T-cell (primary cell): Measurements from ENCODE around the gene PRPSAP1. TPM values are rescaled to one million over a fixed set of nuclear protein-coding genes. Genes with fewer than 3 reads are reported as not detected.

Source experiments
- ATAC-seq, 4 experiments: fragments of 200-7000 bp in 3 of 4; fragments of 150-1000 bp in 1 of 4; cut with Tn5 transposase; replicated peaks in 1 of 4; 1 replicate in 3 of 4; 2 replicates in 1 of 4; pipeline ENCODE4 v1.10.0; 2021; ENCODE audit warnings: moderate library complexity in 3 of 4, mild to moderate bottlenecking in 2 of 4, moderate number of reproducible peaks in 1 of 4
- CTCF ChIA-PET, 2 donors: fragments of 300-600 bp; sonication (Branson Sonifier 250); formaldehyde crosslinking; loops; one replicate each; lab custom pipeline; 2022; ENCODE audit warnings: antibody characterized with exemption in 2 of 2; lab: Charles Lee
- POLR2A ChIA-PET, 2 donors: fragments of 300-600 bp; sonication (Branson Sonifier 250); formaldehyde crosslinking; loops; one replicate each; lab custom pipeline; 2022; ENCODE audit warnings: antibody characterized with exemption in 2 of 2; lab: Charles Lee
- DNase-seq, 35 experiments: peaks; one replicate each; pipeline versions ENCODE4 v3.0.0 to v3.0.0-alpha.2; 2013 to 2023
- H3K27ac ChIP-seq: one replicate; pipeline ENCODE4 v1.5.1; 2013; ENCODE audit warnings: low read length
- H3K27me3 ChIP-seq, 2 experiments: replicated peaks in 1 of 2; 1 replicate in 1 of 2; 2 replicates in 1 of 2; pipeline versions ENCODE4 v1.6.1 to v1.7.0; 2013; ENCODE audit warnings: low read length in 1 of 2, mixed read lengths in 1 of 2; ENCODE audit not compliant: control insufficient read depth in 2 of 2, insufficient read depth in 2 of 2; ENCODE audit errors: extremely low read depth in 1 of 2
- H3K36me3 ChIP-seq, 2 donors: 1 replicate in 1 of 2; 2 replicates in 1 of 2; pipeline versions ENCODE4 v1.6.1 to v1.7.0; 2013; ENCODE audit warnings: low read length in 1 of 2; ENCODE audit not compliant: control insufficient read depth in 2 of 2, insufficient read depth in 1 of 2; ENCODE audit errors: extremely low read depth in 1 of 2
- H3K4me1 ChIP-seq, 2 experiments: 1 replicate in 1 of 2; 2 replicates in 1 of 2; pipeline versions ENCODE4 v1.6.1 to v1.7.0; 2013; ENCODE audit warnings: low read length in 2 of 2, mixed read lengths in 1 of 2; ENCODE audit not compliant: insufficient read depth in 2 of 2, control insufficient read depth in 1 of 2; ENCODE audit errors: extremely low read depth in 1 of 2
- H3K4me3 ChIP-seq, 2 donors: 1 replicate in 1 of 2; 2 replicates in 1 of 2; pipeline versions ENCODE4 v1.5.1 to v1.7.0; 2013; ENCODE audit warnings: mild to moderate bottlenecking in 2 of 2, low read length in 1 of 2, moderate library complexity in 1 of 2; ENCODE audit not compliant: control insufficient read depth in 1 of 2; ENCODE audit errors: extremely low read depth in 1 of 2
- H3K9me3 ChIP-seq: 2 replicates; pipeline ENCODE4 v1.7.0; 2013
- H3K27ac Mint-ChIP-seq, 2 donors: one replicate each; pipeline ENCODE4 v1.8.0; 2020 to 2021; ENCODE audit warnings: mild to moderate bottlenecking in 2 of 2, mixed read lengths in 2 of 2
- H3K27me3 Mint-ChIP-seq, 2 donors: one replicate each; pipeline ENCODE4 v1.8.0; 2021 to 2022; ENCODE audit warnings: mixed read lengths in 2 of 2
- H3K36me3 Mint-ChIP-seq: one replicate; pipeline ENCODE4 v1.8.0; 2021; ENCODE audit warnings: mixed read lengths
- H3K4me1 Mint-ChIP-seq, 3 donors: one replicate each; pipeline ENCODE4 v1.8.0; 2020 to 2022; ENCODE audit warnings: mixed read lengths in 3 of 3, mild to moderate bottlenecking in 1 of 3
- H3K4me3 Mint-ChIP-seq, 3 donors: one replicate each; pipeline ENCODE4 v1.8.0; 2020 to 2022; ENCODE audit warnings: mild to moderate bottlenecking in 3 of 3, mixed read lengths in 3 of 3, moderate library complexity in 3 of 3
- H3K9me3 Mint-ChIP-seq, 3 donors: one replicate each; pipeline ENCODE4 v1.8.0; 2020 to 2022; ENCODE audit warnings: mixed read lengths in 3 of 3
- WGBS: methylation state at CpG from one replicate; pipeline ENCODE4 v1.1.5; 2013; ENCODE audit warnings: missing lambda C conversion rate; ENCODE audit not compliant: insufficient coverage; 5-methylcytosine and 5-hydroxymethylcytosine counted together
- total RNA-seq, 35 experiments: library from RNA in 6 of 35; stranded (reverse) in 6 of 35; fragments of 120-200 nt in 1 of 35; gene quantifications; one replicate each; pipeline versions ENCODE4 v1.2.1 to v1.2.4 and lab custom pipeline; 2013 to 2026

Gene PRPSAP1, protein sequence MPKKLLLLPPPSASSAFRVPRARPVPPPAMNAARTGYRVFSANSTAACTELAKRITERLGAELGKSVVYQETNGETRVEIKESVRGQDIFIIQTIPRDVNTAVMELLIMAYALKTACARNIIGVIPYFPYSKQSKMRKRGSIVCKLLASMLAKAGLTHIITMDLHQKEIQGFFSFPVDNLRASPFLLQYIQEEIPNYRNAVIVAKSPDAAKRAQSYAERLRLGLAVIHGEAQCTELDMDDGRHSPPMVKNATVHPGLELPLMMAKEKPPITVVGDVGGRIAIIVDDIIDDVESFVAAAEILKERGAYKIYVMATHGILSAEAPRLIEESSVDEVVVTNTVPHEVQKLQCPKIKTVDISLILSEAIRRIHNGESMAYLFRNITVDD
- total RNA-seq (10 to 100 TPM; 27.5 to 47.0 (median 40.0) TPM), total RNA-seq (lab: John Stamatoyannopoulos, UW) (4.4 to 37.9 (median 20.6) reads per million in 29 experiments)
- 40.4 TPM for total RNA-seq (2013)

DNA sequence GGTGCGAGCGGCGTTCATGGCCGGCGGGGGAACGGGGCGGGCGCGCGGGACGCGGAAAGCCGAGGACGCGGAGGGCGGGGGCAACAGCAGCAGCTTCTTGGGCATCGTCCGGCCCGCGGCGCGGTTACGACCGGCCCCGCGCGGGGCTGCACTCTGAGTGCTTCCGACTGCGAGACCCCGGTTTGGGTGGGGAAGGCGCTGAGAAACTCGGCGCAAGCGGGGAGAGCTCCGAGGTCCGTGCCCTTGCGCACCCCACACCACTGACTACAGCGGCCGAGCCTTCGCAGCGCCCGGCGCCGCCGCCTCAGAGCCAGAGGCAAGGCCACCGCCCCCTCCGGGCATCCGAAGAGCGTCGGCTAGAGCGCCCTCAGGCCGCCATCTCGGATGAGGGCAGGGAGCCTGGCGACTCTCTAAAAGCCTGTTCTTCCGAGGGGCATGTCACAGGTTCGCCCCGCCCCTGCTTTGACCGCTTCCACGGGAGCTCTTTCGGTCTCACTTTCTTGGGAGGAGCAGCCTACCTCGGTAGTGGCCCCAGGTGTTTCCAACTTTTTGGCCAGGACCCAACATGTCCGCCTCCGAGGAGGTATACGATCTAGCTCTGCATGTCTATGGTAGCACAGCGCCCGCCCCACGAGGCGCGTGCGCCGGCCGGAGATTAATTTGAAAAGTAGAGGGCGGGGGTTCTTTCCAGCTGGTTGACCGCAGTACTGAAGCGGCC is at the start of gene PRPSAP1:
Gene PRPSAP1 (minus strand): TSS at position 318 of the 718 bp plus-strand sequence. CDS start 213 bp downstream, at position 105.
- CTCF ChIA-PET: interaction anchor here (0.6 to 1.4 kb wide), 7 partner anchors 26 to 703 kb away, joined by 3 to 4 read pairs (median 3); no protein-coding TSS in a partner anchor
- peak; percentile 51 to 89 (median 74) for DNase-seq
- Mint-ChIP-seq H3K36me3 (no peaks in the 10 kb centered on the region), H3K27ac (peak within 1 kb of the TSS; percentile 91 to 98), H3K27me3 (peaks cover 0 to 1% of the 10 kb centered on the region in 2 donors), H3K9me3 (no peaks in the 10 kb centered on the region), H3K4me1 (peaks cover 24 to 29% (median 25%) of the 10 kb centered on the region in 3 donors), H3K4me3 (peak within 1 kb of the TSS; percentile 85 to 91 (median 90))
- POLR2A ChIA-PET: interaction anchor here in 1 of 2 donors (0.6 kb wide), 1 partner anchor 89 kb away, joined by 3 read pairs; no protein-coding TSS in a partner anchor
- Histone ChIP-seq H3K4me3 (peak within 1 kb of the TSS; percentile 81 to 90), H3K27ac (peak within 1 kb of the TSS; percentile 86), H3K4me1 (peaks cover 0 to 20% of the 10 kb centered on the region in 2 experiments), H3K36me3 (peaks cover 0 to 3% of the 10 kb centered on the region in 2 donors), H3K27me3 (peaks cover 0 to 7% of the 10 kb centered on the region in 2 experiments), H3K9me3 (no peaks in the 10 kb centered on the region)
- peak; percentile 94 to 98 (median 96) for ATAC-seq
- WGBS: under 1% methylated on average over 56 of the region's 75 CpGs

- H3K27ac ChIP-seq: no peak overlapping the region
- peaks cover 0 to 2% of the 10 kb centered on the region in 2 experiments for H3K4me1 ChIP-seq
- ATAC-seq (no peak), DNase-seq (no peak)
- Mint-ChIP-seq H3K27me3 (no peaks in the 10 kb centered on the region), H3K4me3 (no peak overlapping the region), H3K36me3 (peaks cover 60% of the 10 kb centered on the region), H3K9me3 (no peaks in the 10 kb centered on the region), H3K27ac (no peak overlapping the region), H3K4me1 (peaks cover 0 to 7% (median 3%) of the 10 kb centered on the region in 3 donors)
- H3K36me3 ChIP-seq: peaks cover 25 to 78% of the 10 kb centered on the region in 2 donors
- H3K9me3 ChIP-seq: no peaks in the 10 kb centered on the region
- ChIA-PET CTCF (interaction anchor here in 1 of 2 donors (0.5 to 1.2 kb wide), 2 partner anchors 9 to 616 kb away, joined by 3 to 5 read pairs; no protein-coding TSS in a partner anchor), POLR2A (no interaction called here)
- H3K27me3 ChIP-seq: no peaks in the 10 kb centered on the region
- no peak overlapping the region for H3K4me3 ChIP-seq
- 85% methylated on average over 4 of the region's 5 CpGs for WGBS
Observed at GRCh38 chr17:76402711-76403110, 49.0 kb upstream of the PRPSAP1 start.

DNA sequence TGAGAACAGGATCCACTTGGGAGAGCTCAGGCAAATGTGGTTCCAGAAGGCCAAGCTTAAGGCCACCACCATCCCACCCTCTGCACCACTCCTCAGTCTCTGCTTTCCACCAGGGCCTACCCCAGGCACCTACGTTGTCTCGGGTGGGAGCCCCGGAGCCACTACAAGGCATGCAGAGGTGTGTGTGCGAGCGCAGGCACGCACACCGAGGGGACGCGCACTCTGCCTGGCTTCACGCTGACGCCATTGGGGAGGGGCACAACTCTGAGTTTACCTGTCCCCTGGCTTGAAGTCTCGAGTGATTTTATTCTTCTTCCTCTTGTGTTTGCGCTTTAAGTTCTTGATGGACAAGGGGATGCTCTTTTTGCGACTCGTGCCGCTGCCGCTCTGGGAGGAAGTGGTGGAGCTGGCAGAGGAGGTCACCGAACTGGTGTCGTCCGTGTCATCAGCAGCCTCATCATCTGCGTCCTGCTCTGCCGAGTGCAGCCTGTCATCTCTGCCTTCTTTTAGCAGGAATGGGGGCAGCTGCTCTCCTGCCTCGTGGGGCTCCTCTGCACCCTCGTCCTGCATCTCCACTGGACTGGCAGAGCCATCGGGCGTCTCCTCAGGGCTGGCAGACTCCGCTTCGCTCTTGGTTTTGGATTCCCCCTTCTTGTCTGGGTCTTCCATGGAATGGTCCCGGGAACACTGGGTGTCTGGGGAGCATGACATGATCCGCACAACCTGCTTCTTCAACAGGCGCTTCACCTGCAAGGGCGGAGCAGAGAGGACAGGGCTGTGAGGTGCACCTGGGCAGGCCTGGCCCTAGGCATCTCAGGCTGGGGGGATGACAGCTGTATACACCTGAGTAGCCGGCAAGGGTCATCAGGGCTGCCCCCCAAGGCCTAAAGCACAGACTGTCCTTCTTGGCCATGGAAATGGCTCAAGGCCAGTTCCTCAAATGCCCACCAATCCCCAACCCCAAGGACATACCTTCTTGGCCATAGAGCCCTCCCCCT is 45.8 kb upstream of the PRPSAP1 start:
- Histone ChIP-seq H3K36me3 (peaks cover 19 to 89% of the 10 kb centered on the region in 2 donors), H3K4me3 (no peak overlapping the region), H3K9me3 (no peaks in the 10 kb centered on the region), H3K4me1 (peaks cover 0 to 2% of the 10 kb centered on the region in 2 experiments), H3K27me3 (no peaks in the 10 kb centered on the region), H3K27ac (no peak overlapping the region)
- DNase-seq: no peak
- Mint-ChIP-seq H3K27me3 (no peaks in the 10 kb centered on the region), H3K27ac (no peak overlapping the region), H3K4me3 (no peak overlapping the region), H3K9me3 (no peaks in the 10 kb centered on the region), H3K36me3 (peaks cover 59% of the 10 kb centered on the region), H3K4me1 (no peaks in the 10 kb centered on the region)
- ChIA-PET CTCF (interaction anchor here (0.6 to 2.3 kb wide), 4 partner anchors 11 to 99 kb away, joined by 3 to 15 read pairs (median 5); no protein-coding TSS in a partner anchor), POLR2A (interaction anchor here in 1 of 2 donors (0.6 kb wide), 1 partner anchor 98 kb away, joined by 4 read pairs; no protein-coding TSS in a partner anchor)
- no peak for ATAC-seq
- 93% methylated on average over 27 of the region's 33 CpGs for WGBS

GRCh38 chr17:76398523-76399174 is 44.9 kb upstream of the PRPSAP1 start:
- ChIA-PET POLR2A (interaction anchor here in 1 of 2 donors (0.6 kb wide), 1 partner anchor 97 kb away, joined by 4 read pairs; no protein-coding TSS in a partner anchor), CTCF (interaction anchor here (0.5 to 2.3 kb wide), 11 partner anchors 12 to 244 kb away, joined by 3 to 29 read pairs (median 5); partner anchors contain the start of genes PRPSAP1 (in 1 of the 2) and SPHK1 (in 1 of the 2))
- H3K4me1 Mint-ChIP-seq: no peaks in the 10 kb centered on the region
- Histone ChIP-seq H3K9me3 (no peaks in the 10 kb centered on the region), H3K4me3 (no peak overlapping the region), H3K4me1 (peaks cover 0 to 2% of the 10 kb centered on the region in 2 experiments), H3K27ac (no peak overlapping the region), H3K27me3 (no peaks in the 10 kb centered on the region), H3K36me3 (peaks cover 23 to 88% of the 10 kb centered on the region in 2 donors)
- DNase-seq: no peak
- H3K4me3 Mint-ChIP-seq: no peak overlapping the region
- WGBS: 92% methylated on average over 17 of the region's 20 CpGs
- H3K9me3 Mint-ChIP-seq: no peaks in the 10 kb centered on the region
- H3K36me3 Mint-ChIP-seq: peaks cover 55% of the 10 kb centered on the region
- peak in 1 of 4 experiments; percentile 21 for ATAC-seq
- no peaks in the 10 kb centered on the region for H3K27me3 Mint-ChIP-seq
- H3K27ac Mint-ChIP-seq: no peak overlapping the region
